Parathyroid adenoma (tissue), 2 donors: ENCODE measurements around the gene CATSPER4.
A peak's percentile ranks its signal among the peaks of the same experiment; 100 is the strongest.

Experiments used
- H2AFZ ChIP-seq: fragments of 300-600 bp; sonication (generic); one replicate; pipeline ENCODE4 v1.7.0; 2017; ENCODE audit warnings: antibody characterized with exemption, mild to moderate bottlenecking
- H3K27ac ChIP-seq: fragments of 300-600 bp; sonication (generic); one replicate; pipeline ENCODE4 v1.7.0; 2017
- H3K27me3 ChIP-seq: fragments of 300-600 bp; sonication (generic); one replicate; pipeline ENCODE4 v1.7.0; 2017; ENCODE audit warnings: low read length; ENCODE audit not compliant: control insufficient read depth, insufficient read depth
- H3K36me3 ChIP-seq: fragments of 300-600 bp; sonication (generic); one replicate; pipeline ENCODE4 v1.7.0; 2017; ENCODE audit warnings: low read length; ENCODE audit not compliant: control insufficient read depth, insufficient read depth
- H3K4me1 ChIP-seq: fragments of 300-600 bp; sonication (generic); one replicate; pipeline ENCODE4 v1.7.0; 2017; ENCODE audit warnings: control low read depth
- H3K4me2 ChIP-seq: fragments of 300-600 bp; sonication (generic); one replicate; pipeline ENCODE4 v1.7.0; 2017; ENCODE audit warnings: low read length
- H3K4me3 ChIP-seq: fragments of 300-600 bp; sonication (generic); one replicate; pipeline ENCODE4 v1.7.0; 2017; ENCODE audit warnings: low read depth, low read length
- H3K79me2 ChIP-seq: fragments of 300-600 bp; sonication (generic); one replicate; pipeline ENCODE4 v1.7.0; 2017; ENCODE audit warnings: control low read depth
- H3K9ac ChIP-seq: fragments of 300-600 bp; sonication (generic); one replicate; pipeline ENCODE4 v1.7.0; 2017; ENCODE audit warnings: mild to moderate bottlenecking
- H3K9me3 ChIP-seq: fragments of 300-600 bp; sonication (generic); one replicate; pipeline ENCODE4 v1.7.0; 2017; ENCODE audit warnings: low read length; ENCODE audit not compliant: control insufficient read depth
- CTCF ChIP-seq: fragments of 300-600 bp; sonication (generic); IDR thresholded peaks from one replicate; pipeline ENCODE4 v1.7.0; 2017; ENCODE audit warnings: antibody characterized with exemption, mild to moderate bottlenecking
- donor health status: primary hyperparathyroidism.

CATSPER4 gene

GRCh38 chr1:26212726-26213125 lies 22.3 kb downstream of the CATSPER4 start:
- Histone ChIP-seq H3K4me3 (no peak overlapping the region), H3K4me1 (no peaks in the 10 kb centered on the region), H3K9ac (no peak overlapping the region), H2AFZ (no peak overlapping the region), H3K36me3 (no peaks in the 10 kb centered on the region), H3K79me2 (no peaks in the 10 kb centered on the region), H3K4me2 (no peak overlapping the region), H3K9me3 (no peaks in the 10 kb centered on the region), H3K27me3 (no peaks in the 10 kb centered on the region), H3K27ac (no peak overlapping the region)
- TF ChIP-seq CTCF: no peak

- H2AFZ ChIP-seq: no peak overlapping the region
- no peak for TF ChIP-seq CTCF
- no peaks in the 10 kb centered on the region for H3K27me3 ChIP-seq
- no peaks in the 10 kb centered on the region for H3K4me1 ChIP-seq
- H3K79me2 ChIP-seq: no peaks in the 10 kb centered on the region
- no peak overlapping the region for H3K9ac ChIP-seq
- no peak overlapping the region for H3K4me2 ChIP-seq
- H3K9me3 ChIP-seq: no peaks in the 10 kb centered on the region
- H3K4me3 ChIP-seq: no peak overlapping the region
- H3K27ac ChIP-seq: no peak overlapping the region
- no peaks in the 10 kb centered on the region for H3K36me3 ChIP-seq
These were observed 23.0 kb downstream of the CATSPER4 start for GRCh38 chr1:26213335-26213905.

- Histone ChIP-seq H3K9me3 (no peaks in the 10 kb centered on the region), H3K27me3 (no peaks in the 10 kb centered on the region), H3K4me2 (no peak overlapping the region), H2AFZ (peak overlapping the region; percentile 60), H3K36me3 (no peaks in the 10 kb centered on the region), H3K9ac (no peak overlapping the region), H3K4me1 (no peaks in the 10 kb centered on the region), H3K27ac (no peak overlapping the region), H3K79me2 (no peaks in the 10 kb centered on the region), H3K4me3 (no peak overlapping the region)
- no peak for TF ChIP-seq CTCF
These were observed 24.8 kb downstream of the CATSPER4 start for GRCh38 chr1:26215246-26215645.

- no peaks in the 10 kb centered on the region for H3K79me2 ChIP-seq
- no peaks in the 10 kb centered on the region for H3K36me3 ChIP-seq
- no peak for TF ChIP-seq CTCF
- no peak overlapping the region for H3K4me3 ChIP-seq
- no peaks in the 10 kb centered on the region for H3K27me3 ChIP-seq
- H3K9me3 ChIP-seq: no peaks in the 10 kb centered on the region
- H3K9ac ChIP-seq: no peak overlapping the region
- H3K4me2 ChIP-seq: peak overlapping the region; percentile 1
- peak overlapping the region; percentile 62 for H3K27ac ChIP-seq
- no peaks in the 10 kb centered on the region for H3K4me1 ChIP-seq
- no peak overlapping the region for H2AFZ ChIP-seq
These were observed 28.6 kb downstream of the CATSPER4 start for GRCh38 chr1:26218906-26219494.
